NCI-H2107 (cell line): ENCODE data around the gene MAMLD1.

Experiments used
- DNase-seq: peaks from one replicate; lab custom pipeline; 2025; lab: John Stamatoyannopoulos, UW

The MAMLD1 gene

DNA sequence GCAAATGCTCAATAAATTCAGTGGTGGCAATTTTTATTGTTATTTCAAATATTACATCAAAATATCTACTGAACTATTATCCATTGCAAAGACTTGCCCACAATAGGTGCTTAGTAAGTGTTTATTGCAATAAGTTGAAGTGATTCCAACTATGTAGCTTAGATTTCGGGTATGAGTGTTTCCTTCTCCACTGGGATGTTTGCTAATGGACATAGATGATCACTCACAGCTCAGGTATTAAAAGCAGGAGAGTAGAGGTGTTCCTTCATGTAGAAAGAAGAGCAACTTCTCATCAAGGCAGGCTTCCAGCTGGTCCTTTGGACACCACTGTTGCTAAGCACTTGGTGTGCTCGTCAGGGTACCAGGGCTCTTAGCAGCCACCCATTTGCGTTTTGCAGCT is 139.0 kb downstream of the MAMLD1 start:
- no peak for DNase-seq

DNA sequence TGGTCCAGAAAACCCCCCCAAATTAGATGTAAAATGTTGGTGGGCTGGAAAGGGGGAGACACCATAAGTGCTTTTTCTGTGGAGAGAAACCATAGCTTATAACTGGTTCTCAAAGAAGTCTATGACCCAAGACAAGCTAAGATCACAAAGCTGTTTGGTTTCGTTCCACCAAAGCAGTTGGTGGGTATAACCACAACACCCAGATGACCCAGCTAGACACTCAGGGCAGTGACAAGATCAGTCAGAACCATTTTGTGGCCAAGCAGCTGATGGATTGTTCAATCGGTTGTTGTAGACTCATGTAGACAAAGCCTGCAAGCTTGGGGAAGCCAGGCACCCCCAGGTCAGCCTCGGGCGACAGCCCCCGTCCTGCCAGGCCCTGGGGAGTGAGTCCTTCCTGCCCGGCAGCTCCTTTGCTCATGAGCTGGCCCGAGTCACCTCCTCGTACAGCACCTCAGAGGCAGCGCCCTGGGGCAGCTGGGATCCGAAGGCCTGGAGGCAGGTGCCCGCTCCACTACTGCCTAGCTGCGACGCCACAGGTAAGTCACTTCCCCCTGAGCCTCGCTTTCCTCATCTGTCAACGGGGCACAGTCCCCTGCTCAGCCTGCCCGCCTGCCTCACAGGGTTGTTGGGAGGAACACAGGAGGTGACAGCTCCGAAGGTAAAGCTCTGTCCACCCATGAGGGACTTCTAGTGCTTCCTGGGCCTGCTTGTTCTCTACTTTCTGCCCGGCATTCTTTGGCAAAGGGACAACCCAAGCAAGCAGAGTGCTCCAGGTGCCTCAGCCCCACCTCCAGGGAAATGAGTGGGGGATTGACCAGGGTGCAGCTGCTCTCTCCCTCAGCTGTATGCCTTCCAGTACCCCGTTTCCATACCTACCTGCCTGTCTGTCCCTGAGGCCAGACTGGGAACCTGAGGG is 140.1 kb downstream of the MAMLD1 start:
- no peak for DNase-seq

DNA sequence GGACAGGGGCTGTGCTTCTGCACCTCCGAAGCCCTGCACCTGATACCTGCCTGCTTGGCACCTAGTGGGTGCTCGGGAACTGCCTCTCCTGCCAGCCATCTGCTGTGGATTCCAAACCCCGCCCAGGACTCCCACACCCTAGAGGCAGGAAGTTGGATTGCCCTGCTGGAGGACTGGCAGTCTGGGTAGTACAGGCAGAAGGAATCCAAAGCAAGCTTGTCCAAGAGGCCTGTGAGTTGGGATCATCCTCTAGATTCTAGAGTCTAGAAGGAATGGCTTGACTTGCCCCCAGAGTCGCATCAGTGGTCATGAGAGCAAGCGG is 140.7 kb downstream of the MAMLD1 start:
- no peak for DNase-seq

DNA sequence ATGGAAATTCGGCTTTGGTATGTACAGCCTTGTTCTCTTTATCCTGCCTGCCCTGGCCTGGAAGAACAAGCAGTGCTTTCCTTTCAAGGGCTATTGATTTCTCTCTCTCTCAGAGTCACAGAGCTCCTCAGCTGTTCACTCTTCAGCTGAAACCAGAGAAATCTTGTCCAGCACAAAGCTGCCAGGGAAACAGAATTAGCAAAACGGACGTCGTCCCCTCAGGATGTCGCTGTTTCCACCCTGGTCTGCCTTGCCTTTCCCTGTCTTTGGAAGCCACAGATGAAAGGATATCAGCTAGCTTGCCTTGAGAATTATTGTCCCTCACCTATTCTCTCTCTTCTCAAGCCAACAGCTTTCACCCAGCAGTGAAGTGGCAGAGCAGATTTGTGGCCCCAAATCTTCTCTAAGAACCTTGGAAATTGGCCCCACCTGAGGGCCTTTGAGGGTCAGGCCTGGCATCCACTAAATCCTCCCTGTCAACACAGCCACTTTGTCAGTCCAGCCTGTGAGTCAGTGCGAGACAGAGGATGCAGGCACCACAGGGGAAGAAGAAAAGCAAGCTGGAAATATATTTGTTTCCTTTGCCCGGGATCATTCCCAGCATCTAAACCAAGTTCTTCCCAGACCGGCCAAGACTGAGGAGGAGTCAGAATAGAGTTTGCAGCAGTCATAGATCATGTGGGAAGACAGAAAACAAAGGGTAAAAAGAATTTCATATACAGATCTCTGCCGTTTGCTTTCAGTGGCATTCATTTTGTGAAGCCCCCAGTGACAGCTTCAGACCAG is 141.5 kb downstream of the MAMLD1 start:
- DNase-seq: peak; percentile 53

DNA sequence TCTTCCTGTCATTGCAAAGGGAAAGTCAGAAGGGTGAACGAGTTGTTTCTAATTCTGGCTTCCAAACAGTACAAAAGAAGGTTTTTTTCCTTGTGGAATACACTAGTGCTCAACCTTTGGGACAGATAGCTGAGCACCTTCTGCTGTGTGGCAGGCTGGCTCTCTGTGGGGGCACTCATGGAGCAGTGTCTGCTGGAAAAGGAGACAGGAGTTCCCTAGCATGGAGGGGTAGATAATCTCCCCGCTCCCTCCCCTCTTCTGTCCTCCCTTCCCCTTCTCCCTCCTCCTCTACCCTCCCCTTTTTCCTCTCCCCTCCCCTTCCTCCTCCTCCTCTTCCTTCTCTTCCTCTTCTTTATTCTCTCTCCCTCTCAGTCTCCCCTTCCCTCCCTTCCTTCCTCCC is 142.9 kb downstream of the MAMLD1 start:
- no peak for DNase-seq

DNA sequence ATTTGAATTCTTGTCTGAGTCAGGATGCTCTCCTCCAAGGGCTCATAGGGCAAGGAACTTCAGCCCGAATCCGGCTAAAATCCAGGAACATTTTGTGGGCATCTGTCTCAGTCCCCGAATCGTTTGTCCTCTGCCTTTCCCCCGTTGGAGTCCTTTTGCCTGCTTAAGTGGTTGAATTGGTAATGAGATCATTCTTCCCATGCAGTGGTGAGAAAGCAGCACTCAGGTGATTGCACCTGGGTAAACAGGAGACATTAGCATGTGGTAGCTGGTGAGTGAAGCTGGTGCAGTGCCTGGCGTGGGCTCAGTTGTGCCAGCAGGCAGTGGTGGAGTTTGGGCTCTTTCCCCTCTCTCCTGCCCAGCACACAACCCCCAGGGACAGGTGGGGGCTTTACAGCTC is 143.4 kb downstream of the MAMLD1 start:
- DNase-seq: peak; percentile 51

DNA sequence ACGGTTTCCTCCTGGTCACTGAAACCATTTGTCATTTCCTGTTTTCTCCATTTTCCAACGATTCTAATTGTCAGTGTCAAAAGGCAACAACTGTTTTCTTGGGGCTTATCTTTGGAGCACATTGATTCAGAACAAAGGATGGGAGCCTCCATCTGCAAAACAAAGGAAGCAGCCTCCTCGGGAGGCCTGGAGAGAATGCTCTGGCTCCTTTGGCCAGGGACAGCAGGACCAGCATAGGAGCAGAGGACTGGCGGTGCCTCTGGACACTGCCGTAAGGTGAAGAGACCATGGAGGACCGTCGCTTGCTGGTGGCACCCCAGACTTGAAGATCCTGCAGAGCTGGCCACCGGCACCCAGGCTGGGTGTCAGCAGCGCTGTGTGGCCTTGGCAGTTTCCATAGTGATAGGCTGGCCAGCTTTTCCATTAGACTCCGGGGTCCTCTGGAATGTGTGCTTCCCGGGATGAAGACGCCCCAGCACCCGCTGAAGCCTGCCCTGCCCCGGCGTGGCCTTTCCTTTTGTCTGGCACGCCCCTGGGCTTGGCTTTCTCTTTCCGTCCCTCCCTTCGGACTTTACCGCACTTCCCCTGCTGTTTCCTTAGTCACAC is 144.2 kb downstream of the MAMLD1 start:
- no peak for DNase-seq

DNA sequence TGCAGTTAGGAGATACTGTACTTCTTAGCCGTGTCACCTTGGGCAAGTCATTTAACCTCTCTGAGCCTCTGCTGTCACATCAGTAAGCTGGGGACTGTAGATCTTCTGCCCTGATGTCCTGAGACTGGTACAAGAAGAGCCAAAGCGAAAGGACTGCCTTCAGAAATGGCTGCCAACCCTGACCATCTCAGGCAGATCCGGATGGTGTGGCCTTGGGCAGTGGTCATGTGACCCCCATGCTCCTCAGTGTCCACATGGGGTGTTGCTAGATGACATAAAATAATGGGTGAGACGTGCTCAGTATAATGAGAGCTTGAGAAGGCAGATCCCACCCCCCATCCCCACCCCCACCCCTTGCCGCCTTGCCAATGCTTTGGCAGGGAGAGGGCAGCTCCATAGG is 144.9 kb downstream of the MAMLD1 start:
- no peak for DNase-seq

DNA sequence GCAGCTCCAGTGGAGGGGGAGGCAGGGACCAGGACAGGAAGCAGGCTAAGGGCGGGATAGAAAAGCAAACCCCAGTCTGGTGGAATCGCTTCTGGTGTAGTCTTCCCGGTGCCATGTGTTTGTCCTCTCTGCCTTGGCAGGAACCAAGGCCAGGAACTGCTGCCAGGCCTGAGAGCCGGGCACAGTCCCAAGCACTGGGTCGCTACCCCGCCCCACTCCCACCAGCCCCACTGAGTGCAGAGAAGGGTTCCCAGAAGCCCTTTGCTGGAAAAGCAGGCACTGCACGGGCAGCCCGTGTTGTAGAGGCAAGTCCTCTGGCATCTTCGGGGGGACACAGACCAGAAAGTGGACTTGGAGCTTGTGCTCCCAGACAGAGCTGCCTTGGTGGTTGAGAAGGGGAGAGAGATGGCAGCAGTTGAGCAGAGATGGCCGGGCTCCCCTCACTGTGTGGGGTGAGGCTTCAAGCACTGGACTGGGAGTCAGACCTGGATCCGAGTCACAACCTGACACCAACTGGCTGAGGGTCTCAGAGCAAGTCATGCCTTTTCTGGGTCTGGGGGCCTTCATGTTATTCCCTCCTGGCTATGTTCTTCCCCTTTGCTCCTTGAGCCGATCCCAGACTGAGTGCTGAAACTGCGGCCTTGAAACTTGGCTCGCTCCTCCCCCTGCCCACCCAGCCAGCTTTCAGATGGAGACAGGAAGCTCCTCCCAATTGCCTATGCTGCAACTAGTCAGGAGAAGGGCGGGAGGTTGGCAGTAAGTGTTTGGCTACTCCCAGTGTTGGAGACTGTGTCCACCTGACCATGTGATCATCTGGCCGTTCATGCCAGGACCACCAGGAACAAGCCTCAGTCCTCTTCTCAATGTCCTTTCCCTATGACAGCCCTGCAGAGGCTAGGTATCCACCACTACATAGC is 145.6 kb downstream of the MAMLD1 start:
- DNase-seq: no peak

DNA sequence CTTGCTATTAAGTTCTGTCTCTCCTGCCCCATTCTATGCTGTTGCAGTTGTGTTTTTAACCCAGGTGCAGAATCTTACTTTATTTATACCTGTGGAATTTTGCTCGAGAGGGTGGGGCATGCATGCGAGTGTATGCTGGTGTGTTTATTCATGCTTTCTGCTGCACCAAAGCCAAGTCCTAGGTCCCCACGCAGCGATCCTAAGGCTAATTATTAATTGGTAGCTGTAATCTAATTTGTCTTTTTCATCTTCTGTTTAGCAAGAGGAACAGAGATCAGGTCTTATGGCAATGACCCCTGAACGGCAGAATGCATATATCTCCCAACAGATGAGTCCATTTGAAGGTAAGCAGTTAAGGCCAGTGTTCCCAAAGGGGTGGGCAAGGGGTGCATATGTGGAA is 146.6 kb downstream of the MAMLD1 start:
- DNase-seq: no peak

DNA sequence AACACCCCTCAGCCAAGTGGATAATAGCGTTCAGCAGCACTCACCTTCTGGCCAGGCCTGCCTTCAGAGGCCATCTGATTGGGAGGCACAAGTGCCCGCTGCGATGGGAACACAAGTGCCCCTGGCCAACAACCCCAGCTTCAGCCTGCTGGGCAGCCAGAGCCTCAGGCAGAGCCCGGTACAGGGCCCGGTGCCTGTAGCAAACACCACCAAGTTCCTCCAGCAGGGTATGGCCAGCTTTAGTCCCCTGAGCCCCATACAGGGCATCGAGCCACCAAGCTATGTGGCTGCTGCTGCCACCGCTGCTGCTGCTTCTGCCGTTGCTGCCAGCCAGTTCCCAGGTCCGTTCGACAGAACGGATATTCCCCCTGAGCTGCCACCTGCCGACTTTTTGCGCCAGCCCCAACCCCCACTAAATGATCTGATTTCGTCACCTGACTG is 149.4 kb downstream of the MAMLD1 start:
- DNase-seq: peak; percentile 59

DNA sequence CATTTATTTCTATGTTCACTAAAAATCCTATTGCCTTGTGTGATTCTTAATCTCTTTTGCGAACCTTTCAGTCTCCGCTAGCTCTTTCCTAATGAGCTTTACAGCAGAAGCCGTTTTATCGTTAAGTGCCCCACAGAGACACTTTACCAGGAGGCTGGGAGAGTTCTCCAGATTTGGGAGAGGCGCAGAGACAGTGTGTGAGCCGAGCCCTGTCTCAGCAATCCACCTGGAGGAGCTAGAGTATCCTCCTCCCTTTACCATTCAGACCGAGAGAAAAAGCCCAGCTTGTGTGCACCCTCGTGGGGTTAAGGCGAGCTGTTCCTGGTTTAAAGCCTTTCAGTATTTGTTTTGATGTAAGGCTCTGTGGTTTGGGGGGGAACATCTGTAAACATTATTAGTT is 150.4 kb downstream of the MAMLD1 start:
- peak; percentile 6 for DNase-seq

DNA sequence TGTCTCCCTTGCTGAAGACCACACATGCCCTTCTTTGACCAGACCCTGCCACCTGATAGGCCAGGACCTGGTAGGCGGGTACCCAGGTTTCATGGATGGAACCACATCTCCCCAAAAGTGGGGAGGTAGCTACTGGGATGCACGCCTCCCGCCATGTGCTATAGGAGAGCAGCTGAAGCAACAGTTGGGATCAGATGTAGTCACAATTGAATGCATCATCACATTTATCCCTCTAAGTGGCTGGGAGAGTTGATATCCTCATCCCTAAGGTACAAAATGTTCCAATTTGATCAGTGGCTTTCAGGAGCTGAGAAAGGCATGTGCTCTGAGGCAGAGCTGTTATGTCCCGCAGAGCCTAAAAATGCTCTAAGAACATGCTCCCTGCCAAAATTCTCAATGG is 151.3 kb downstream of the MAMLD1 start:
- no peak for DNase-seq

DNA sequence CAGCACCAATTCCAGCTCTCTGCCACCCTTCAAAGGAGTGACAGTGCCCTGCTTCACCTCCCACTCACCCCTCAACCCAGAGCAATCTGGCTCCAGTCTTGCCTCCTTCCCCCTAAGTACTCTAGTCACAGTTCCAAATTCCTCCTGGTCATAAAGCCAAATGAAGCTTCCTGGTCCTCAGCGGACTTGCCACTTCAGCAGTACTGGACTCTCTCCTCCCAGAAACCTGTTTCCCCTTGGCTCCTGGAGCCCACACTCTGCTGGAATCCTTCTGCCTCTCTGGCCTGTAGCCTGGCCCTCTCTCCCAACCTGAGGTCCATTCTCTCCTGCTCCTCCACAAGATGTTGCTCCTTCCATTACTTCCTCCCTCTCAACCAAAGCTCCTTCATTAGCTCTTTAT is 152.7 kb downstream of the MAMLD1 start:
- no peak for DNase-seq

DNA sequence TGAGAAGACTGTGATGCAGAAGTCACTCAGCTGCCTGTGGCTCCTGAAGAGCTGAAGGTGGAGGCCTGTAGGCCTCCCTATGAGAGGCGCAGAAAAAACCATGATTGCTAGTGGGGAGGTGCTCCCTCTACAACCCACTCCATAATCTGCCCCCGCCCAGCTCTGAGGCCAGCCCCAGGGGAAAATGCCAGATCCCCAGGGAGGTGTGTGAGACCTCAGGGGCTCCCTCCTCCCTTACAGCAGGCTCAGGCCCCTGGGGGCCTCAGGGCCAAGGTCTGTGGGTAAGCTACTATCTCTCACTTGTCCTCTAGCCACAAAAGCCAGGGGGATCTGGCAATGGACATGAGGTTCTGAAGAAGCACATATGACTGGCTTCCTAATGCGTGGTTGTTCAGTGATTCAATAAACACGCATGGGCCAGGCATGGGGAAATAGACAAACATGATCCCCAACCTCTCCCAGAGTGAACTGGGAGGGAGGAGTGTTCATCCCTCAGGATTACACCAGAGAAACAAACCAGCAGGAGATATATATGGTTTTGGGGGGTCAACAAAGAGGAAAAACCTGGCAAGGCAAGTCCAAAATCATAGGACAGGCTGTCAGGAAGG is 154.3 kb downstream of the MAMLD1 start:
- no peak for DNase-seq

DNA sequence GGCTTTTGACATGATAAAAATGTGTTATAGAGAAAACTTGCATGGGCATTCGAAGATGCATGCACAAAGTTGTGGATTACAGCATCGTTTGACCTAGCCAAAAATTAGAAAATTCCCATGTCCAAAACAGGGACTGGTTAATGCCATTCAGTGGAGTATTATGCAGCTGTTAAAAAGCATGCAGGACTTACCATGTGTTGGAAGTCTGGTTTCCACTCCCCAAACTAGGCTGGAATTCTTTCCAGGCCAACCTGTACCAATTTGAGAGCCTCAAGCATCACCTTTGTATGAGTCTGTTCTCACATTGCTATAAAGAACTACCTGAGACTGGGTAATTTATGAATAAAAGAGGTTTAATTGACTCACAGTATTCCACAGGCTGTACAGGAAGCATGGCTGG is 159.4 kb downstream of the MAMLD1 start:
- DNase-seq: no peak

DNA sequence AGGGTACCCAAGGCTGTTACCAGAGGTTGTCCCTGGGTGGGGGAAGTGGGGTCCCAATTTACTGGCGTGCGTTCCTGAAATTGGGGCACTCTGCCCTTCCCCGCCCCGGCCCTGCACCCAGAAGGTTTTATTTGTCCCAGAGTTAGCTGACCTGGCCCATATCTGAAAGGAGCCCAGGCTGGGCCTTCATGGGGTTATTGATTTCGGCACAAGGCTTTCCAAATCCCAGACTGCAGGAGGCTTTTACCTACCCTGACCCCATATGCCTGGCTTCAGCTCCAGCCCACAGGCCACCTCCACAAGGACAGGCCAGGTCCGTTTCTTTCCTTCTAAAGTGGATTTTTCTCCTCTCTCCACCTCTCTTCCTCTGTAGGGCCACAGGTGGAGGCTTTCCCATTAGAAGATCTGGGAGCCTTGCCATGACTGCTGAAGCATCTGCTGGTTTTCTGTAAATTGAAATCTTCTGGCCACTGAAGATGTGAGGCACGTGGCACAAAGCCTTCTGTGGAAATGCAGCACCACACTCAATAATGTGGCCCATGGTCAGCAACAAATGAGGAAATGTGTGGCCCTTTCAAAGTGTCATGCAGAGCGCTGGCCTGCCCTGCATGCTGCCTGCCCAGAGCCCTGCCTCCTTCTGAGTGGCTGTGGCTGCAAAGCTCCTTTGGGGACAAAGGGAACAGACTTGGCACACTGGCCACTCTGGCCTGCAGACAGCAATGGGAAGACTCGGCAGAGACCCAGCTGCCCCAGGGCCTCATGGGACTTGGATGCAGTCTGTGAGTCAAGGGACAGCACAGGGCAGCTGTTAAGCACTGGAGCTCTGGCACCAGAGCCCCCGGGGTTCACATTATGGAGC is 162.2 kb downstream of the MAMLD1 start:
- DNase-seq: no peak

DNA sequence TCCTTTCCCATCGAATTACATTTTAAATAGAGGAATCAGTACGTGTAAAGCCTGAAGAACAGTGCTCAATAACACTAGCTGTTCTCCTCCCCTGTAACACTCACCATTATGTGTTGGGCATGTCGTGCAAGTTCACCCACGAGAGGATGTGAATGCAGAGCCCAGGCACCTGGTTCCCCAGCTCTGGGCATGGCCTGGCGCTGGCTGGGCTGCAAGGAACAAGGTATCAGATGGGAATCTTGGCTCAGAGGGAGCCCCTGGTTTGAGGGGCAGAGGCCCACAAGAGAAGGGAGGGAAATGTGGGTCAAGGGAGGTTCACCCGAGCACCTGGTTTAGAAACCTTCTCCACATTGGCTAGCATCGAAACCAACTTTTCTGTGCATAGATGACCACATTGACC is 163.6 kb downstream of the MAMLD1 start:
- DNase-seq: no peak

DNA sequence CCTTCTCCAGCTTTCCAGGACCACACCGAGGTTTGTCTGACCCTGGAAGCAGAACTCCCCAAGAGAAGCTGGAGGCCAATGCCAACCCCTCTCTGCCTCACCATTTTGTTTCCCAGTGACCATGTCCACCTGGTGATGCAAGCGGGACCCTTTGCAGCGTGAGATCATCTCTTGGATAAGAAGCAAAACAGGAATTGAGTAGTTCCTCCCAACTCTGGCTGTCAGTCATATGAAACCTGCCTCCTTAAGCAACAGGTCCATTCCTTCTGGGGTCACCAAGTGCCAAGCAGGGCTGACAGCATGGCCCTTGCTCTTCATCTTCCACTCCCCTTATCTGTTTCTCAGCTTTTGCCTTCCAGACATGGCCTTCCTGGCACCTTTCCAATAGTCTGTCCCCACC is 164.0 kb downstream of the MAMLD1 start:
- no peak for DNase-seq

DNA sequence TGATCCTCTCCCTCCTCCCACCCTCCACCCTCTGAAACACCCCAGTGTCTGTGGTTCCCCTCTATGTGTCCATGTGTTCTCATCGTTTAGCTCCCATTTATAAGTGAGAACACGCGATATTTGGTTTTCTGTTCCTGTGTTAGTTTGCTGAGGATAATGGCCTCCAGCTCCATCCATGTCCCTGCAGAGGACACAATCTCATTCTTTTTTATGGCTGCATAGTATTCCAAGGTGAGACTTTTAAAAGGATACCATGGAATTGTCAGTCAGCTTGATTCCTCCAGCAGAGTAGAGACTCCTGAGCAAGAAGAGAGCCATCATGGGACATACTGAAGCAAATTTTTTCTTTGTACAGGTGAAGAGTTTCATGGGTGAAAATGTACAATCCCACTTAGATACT is 166.5 kb downstream of the MAMLD1 start:
- no peak for DNase-seq

DNA sequence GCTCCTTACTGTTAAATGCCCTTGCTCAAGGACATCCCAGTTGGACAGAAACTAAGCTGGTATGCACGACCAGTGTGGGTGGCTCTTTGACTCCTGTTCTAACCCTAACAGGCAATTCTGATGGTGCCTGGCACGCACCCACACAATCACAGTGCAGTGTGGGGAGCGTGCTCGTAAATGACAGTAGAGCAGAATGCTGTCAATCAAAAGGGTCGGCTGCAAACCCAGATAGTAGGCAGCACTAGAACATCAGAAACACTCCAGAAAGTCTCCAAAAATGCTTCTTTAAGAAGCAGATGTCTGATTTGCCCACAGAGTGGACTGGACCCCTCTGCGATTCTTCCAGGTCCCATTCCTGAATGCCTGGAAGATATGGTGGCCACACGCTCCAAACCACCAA is 167.7 kb downstream of the MAMLD1 start:
- no peak for DNase-seq
